ENCODE measurements around the gene TRIP10. TPM values are rescaled to one million over a fixed set of nuclear protein-coding genes. Genes with fewer than 3 reads are reported as not detected.

Gene TRIP10
- total RNA-seq, 1 donor from 2014 or later: 68.9 TPM

GRCh38 chr19:6725513-6726231 is 13.8 kb upstream of the TRIP10 start:
- DNase-seq (ENCODE audit: low spot score): peak; percentile 50

- no peak for DNase-seq (ENCODE audit: low spot score)
These were observed 11.1 kb upstream of the TRIP10 start for GRCh38 chr19:6728346-6728745.

GRCh38 chr19:6729573-6730152 is 9.8 kb upstream of the TRIP10 start:
- no peak for DNase-seq (ENCODE audit: low spot score)

- peak; percentile 94 for DNase-seq (ENCODE audit: low spot score)
These were observed 9.2 kb upstream of the TRIP10 start for GRCh38 chr19:6730153-6730804.

GRCh38 chr19:6730941-6731670 is 8.4 kb upstream of the TRIP10 start:
- no peak for DNase-seq (ENCODE audit: low spot score)

GRCh38 chr19:6731822-6732221 is 7.7 kb upstream of the TRIP10 start:
- DNase-seq (ENCODE audit: low spot score): no peak

- DNase-seq (ENCODE audit: low spot score): no peak
These were observed 6.6 kb upstream of the TRIP10 start for GRCh38 chr19:6732803-6733337.

GRCh38 chr19:6733338-6734095 is 6.0 kb upstream of the TRIP10 start:
- no peak for DNase-seq (ENCODE audit: low spot score)

GRCh38 chr19:6734096-6734696 is 5.3 kb upstream of the TRIP10 start:
- DNase-seq (ENCODE audit: low spot score): no peak

GRCh38 chr19:6735181-6735911 is 4.1 kb upstream of the TRIP10 start:
- no peak for DNase-seq (ENCODE audit: low spot score)

GRCh38 chr19:6736169-6736916 is 3.1 kb upstream of the TRIP10 start:
- peak; percentile 82 for DNase-seq (ENCODE audit: low spot score)

- DNase-seq (ENCODE audit: low spot score): no peak
These were observed 2.6 kb upstream of the TRIP10 start for GRCh38 chr19:6736917-6737283.

- peak; percentile 100 for DNase-seq (ENCODE audit: low spot score)
These were observed 2.1 kb upstream of the TRIP10 start, which contains the start of gene GPR108 for GRCh38 chr19:6737284-6737872. TSS of gene GPR108 (minus strand) at chr19:6737580. CDS start at chr19:6737576, 4 bp downstream.

GRCh38 chr19:6737873-6738786 is 1.4 kb upstream of the TRIP10 start:
- DNase-seq (ENCODE audit: low spot score): peak; percentile 99

GRCh38 chr19:6738787-6739389 is 592 bp upstream of the TRIP10 start:
- no peak for DNase-seq (ENCODE audit: low spot score)

GRCh38 chr19:6739883-6740588 is 556 bp downstream of the TRIP10 start:
- DNase-seq (ENCODE audit: low spot score): no peak

All from mucosa of gallbladder (tissue), 1 donor.